Stimulated activated CD8-positive, alpha-beta memory T cell treated with anti-CD3 and anti-CD28 coated beads, Interleukin-4, amount 100 ng/mL, for 4 hours (primary cell): ENCODE results near the gene RAB11FIP3.
A peak's percentile ranks its signal among the peaks of the same experiment; 100 is the strongest.

Experiments
- DNase-seq, 2 donors: peaks; one replicate each; pipeline ENCODE4 v3.0.0-alpha.2; 2020; ENCODE audit warnings: low read depth in 2 of 2, low spot score in 1 of 2

RAB11FIP3 gene

DNA sequence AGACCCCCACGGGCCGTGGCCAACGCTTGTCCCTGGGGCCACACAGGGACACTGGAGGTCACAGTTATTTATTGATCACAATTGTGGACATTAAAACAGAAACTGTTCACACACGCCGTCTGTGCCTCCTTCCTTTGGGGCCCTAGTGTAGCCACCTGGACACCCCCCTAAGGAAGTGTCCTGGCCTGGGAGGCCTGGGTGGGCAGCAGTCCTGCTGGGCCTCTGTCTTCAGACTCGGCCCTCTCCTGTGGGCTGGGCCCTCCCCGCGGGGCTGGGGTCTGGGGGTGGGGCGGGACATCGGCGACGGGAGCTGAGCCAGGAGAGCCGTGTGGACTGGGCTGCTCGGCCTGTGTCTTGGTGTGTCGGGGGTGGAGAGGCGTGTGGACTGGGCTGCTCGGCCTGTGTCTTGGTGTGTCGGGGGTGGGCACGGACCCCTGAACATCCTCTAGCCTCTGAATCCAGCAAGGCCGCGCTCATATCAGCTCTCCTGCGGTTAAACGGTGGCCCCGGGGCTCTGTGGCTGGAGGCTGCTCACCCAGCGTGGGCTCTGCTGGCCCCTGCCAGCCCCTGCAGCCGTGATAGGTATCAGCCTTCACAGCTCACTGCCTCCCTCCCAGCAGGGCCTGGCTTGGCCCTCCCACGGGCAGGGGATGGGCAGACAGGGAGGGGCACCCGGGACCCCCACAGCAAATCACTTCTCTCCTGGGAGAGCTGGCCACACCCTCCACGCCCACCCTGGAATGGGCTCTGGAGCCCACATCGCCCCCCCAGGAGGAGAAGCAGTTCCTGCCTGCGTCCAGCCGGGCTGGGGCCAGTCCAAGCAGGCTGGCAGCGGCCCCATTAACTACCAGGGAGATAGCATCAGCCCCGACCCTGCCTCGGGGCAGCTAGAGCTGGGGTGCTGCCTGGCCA, 140.2 kb downstream of the RAB11FIP3 start:
- DNase-seq: no peak

DNA sequence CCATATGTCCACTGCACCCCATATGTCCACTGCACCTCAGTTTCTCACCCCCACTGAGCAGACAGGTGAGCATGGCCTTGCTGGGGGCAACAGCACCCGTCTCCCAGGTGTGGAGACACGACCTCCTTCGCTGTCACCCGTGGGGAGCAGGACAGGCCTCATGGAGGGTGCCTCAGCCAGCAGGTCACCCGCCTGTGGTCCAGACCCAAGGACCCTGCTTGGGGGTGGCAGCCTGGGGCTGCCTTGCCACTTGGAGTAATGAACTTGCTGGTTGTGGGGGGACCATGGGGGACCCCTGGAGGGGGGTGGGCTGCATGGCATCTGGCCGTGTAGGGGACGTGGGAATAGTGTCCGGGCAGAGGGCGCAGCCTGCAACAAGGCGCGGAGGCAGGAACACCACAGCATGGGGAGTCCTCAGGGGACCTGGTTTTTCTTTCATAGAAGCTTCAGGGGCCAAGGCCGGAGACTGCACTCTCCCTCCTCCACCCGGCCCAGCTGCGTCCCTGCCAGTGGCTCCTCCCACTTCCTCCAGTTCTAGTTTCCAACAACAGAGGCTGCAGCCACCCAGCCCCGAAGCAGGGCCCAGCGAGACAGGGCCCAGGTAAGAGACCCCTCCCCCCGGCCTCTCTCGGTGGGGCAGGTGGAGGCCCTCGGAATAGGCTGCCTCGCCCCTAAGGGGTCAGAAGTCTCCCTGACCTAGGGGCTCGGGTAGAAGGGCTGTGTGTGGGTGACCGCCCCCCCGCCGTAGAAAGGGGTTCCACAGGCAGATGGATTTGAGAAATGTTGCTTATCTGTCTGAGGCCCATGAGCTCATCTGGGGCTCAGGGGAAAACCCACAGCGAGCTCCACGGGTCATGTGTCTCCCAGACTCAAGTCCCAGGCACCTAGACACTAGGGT, 141.3 kb downstream of the RAB11FIP3 start, which contains the start of gene NHLRC4:
TSS of gene NHLRC4 (plus strand) at position 531 of the 898 bp plus-strand sequence. CDS start 1,043 bp downstream, outside the sequence.
- no peak for DNase-seq

DNA sequence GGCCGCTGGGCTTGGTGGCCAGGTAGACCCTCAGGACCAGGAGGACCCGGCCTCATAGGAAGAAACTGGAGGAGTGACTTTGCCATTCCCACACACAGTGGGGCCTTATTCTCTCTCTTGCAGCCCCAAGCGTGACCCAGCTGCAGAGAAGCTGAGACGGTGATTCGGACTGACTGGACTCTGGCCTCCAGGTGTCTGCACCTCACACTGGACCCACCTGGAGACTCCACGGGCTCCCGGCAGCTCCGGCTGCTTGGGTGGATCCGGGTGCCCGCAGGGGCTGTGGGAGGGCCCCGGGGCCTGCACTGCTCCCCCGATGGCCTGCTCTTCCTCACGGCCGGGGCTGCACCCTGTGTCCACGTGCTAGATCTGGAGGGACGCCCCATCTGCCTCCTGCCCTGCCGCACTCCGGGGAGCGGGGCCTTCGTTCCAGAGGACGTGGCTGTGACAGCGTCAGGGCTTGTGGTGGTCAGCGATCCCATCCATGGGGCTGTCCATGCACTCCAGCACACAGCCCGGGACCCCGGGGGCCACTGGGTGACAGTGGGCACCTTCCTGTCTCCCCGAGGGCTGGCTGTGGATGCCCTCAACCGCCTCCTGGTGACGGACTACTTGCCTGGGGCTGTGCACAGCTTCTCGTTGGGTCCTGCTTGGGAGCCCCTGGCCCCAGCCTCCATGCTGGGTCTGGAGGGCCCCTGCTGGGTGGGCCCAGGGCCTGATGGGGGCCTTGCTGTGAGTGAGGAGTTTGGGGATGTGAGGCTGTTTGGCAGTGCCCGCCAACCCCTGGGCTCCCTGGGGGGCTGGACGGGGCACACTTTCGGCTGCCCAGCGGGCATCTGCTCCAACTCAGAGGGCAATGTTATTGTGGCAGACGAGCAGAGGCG, 142.2 kb downstream of the RAB11FIP3 start:
- DNase-seq: no peak

DNA sequence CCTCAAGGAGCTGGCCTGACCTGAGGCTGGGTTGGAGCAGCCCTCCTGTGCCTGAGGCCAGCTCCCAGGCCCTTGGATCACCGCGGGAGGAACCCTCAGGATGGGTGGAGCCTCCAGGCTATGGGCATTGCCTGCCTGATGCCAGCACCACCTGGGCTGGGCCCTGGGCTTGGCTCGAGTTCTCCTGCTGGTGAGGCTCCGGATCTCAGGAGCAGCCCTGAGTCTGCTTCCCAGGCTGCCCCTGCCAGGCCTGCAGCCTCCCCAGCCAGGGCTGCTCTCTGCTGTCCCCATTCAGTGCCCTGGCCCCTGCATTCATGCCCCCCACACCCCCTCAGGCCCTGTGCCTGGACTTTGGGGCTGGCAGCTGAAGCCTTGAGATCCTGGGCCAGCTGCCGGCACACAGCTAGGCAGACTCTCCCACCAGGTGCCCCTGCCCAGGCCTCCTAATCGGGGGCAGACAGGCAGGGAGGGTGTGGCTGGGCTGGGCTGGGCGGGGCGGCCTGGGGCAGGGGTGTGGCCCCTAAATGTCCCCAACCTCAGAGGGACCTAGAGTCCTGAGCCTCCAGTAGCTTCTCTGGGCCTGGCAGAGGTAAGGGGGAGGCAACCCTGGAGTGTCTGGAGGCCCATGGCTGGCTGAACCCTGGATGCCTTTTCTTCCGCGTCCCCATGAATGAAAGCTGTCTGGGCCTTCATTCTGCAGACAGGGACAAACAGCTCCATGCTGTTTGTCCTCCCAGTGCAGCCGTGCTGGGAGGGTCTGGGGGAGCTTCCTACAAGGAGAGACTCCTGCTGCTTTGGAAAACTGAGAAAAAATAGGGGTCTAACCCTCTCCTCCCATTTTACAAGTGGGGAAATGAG, 143.2 kb downstream of the RAB11FIP3 start:
- DNase-seq: no peak

DNA sequence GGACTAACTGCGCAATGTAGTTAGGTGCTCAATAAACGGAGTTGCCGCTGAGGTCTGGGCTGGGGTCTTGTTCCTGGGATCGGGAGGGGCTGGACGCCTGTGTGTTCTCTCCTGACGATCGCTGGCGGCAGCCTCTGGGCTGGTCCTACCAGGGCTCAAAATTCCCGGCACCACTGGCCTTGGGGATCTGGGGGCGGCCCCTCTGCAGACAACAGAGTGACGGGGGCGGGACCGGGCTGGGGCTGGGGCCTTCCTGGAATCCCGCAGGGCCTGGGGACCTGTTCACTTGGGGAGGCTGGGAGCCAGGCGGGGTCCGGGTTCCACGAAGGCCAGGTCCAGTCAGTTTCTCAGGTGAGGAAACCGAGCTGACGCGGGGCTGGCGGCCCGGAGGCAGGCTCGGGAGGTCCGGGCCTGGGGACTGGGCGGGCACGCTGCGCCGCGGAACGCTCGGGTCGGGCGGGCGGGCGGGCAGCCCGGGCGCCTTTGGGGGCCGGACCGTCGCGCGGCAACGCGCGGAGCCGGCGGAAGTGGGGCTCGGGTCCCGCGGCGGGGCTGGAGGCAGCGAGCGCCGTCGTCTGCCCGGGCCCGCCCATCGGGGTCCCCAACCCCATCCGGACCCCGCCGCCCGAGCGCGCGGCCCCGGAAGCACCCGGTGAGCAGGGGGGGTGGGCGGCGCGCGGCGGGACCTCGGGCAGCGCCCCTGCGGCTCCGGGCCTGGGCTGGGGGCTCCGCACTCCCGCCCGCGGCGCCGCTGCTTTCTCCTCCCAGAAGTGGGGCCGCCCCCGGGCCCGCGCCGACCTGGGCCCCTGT, 144.2 kb downstream of the RAB11FIP3 start, which contains the start of gene PIGQ:
TSS of gene PIGQ (plus strand) at position 524 of the 810 bp plus-strand sequence. CDS start 4,107 bp downstream, outside the sequence.
- peak in 1 of 2 donors; percentile 24 for DNase-seq
